Ishikawa (cell line): ENCODE results near the gene ROS1.

Experiments
- CEBPB ChIP-seq: IDR thresholded peaks from 2 replicates; pipeline ENCODE4 v1.6.1; 2012
- CREB1 ChIP-seq: IDR thresholded peaks from 2 replicates; pipeline ENCODE4 v1.6.1; 2012; ENCODE audit warnings: low read depth
- RAD21 ChIP-seq: IDR thresholded peaks from 2 replicates; pipeline ENCODE4 v1.6.1; 2012; ENCODE audit warnings: low read depth
- TCF12 ChIP-seq: IDR thresholded peaks from 2 replicates; pipeline ENCODE4 v1.6.1; 2012; ENCODE audit warnings: low read depth
- TF ChIP-seq, protein P1 (sequence below): IDR thresholded peaks from 2 replicates; pipeline ENCODE4 v1.6.1; 2012

DNA sequence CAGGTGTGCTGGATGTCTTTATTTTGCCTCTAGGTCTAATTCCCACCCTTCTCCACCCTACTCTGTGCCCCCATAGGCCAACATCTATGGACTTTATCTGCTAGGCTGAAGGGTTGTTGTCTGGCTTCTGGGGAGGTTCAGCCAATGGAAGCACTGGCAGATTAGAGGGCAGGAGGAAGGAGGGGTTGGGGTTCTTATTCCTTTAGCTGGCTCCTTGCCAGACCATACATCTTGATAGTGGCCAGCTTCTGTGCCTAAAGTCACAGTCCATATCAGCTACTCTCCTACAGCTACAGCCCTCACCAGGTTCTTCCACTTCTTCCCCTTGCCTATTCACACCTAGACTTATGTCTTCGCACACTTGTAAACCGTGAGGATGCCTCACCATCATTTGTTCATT lies 41.1 kb downstream of the ROS1 start:
- TF ChIP-seq RAD21, result no peak
- TF ChIP-seq CREB1, result no peak
- TF ChIP-seq CEBPB, result no peak
- TF ChIP-seq TCF12, result no peak
- TF ChIP-seq, protein P1, sequence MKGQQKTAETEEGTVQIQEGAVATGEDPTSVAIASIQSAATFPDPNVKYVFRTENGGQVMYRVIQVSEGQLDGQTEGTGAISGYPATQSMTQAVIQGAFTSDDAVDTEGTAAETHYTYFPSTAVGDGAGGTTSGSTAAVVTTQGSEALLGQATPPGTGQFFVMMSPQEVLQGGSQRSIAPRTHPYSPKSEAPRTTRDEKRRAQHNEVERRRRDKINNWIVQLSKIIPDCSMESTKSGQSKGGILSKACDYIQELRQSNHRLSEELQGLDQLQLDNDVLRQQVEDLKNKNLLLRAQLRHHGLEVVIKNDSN, result no peak
